OCI-LY7 (cell line): ENCODE measurements around the gene EPN1.

Experiments used
- EZH2phosphoT487 ChIP-seq: fragments of 200-600 bp; sonication (generic); IDR thresholded peaks from 2 replicates; pipeline ENCODE4 v1.6.1; 2018; ENCODE audit warnings: low read depth, borderline replicate concordance, mild to moderate bottlenecking, mixed run types, antibody characterized with exemption, low read length, moderate library complexity, mixed read lengths
- TF ChIP-seq, protein P1 (sequence below): fragments of 200-600 bp; sonication (generic); conservative IDR thresholded peaks from 2 replicates; pipeline ENCODE4 v1.5.1; 2014; ENCODE audit warnings: mild to moderate bottlenecking, antibody characterized with exemption, low read length, moderate library complexity, mixed read lengths

- TF ChIP-seq, protein P1, sequence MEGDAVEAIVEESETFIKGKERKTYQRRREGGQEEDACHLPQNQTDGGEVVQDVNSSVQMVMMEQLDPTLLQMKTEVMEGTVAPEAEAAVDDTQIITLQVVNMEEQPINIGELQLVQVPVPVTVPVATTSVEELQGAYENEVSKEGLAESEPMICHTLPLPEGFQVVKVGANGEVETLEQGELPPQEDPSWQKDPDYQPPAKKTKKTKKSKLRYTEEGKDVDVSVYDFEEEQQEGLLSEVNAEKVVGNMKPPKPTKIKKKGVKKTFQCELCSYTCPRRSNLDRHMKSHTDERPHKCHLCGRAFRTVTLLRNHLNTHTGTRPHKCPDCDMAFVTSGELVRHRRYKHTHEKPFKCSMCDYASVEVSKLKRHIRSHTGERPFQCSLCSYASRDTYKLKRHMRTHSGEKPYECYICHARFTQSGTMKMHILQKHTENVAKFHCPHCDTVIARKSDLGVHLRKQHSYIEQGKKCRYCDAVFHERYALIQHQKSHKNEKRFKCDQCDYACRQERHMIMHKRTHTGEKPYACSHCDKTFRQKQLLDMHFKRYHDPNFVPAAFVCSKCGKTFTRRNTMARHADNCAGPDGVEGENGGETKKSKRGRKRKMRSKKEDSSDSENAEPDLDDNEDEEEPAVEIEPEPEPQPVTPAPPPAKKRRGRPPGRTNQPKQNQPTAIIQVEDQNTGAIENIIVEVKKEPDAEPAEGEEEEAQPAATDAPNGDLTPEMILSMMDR = no peak
- no peak for TF ChIP-seq EZH2phosphoT487
Observed at GRCh38 chr19:55711719-55712118, 36.7 kb downstream of the EPN1 start.
